HG03135 (cell line): ENCODE results near the gene TSPAN15.

Source experiments
- ATAC-seq: cut with Tn5 transposase; IDR thresholded peaks from one replicate; pipeline ENCODE4 v1.9.1; 2021; ENCODE audit warnings: mild to moderate bottlenecking, moderate library complexity; ENCODE audit not compliant: unreplicated experiment

TSPAN15 gene

GRCh38 chr10:69451209-69451783 lies at the start of gene TSPAN15:
Gene TSPAN15 (plus strand): TSS chr10:69451465. CDS start chr10:69451595, 130 bp downstream.
- no peak for ATAC-seq

- no peak for ATAC-seq
Observed at GRCh38 chr10:69402386-69402785, 48.9 kb upstream of the TSPAN15 start.

GRCh38 chr10:69403066-69403465 lies 48.2 kb upstream of the TSPAN15 start:
- ATAC-seq = no peak

GRCh38 chr10:69403519-69403918 lies 47.7 kb upstream of the TSPAN15 start:
- ATAC-seq = no peak

- ATAC-seq = no peak
Observed at GRCh38 chr10:69404786-69405185, 46.5 kb upstream of the TSPAN15 start.

GRCh38 chr10:69405221-69405620 lies 46.0 kb upstream of the TSPAN15 start:
- ATAC-seq = no peak

- no peak for ATAC-seq
Observed at GRCh38 chr10:69406302-69406811, 44.9 kb upstream of the TSPAN15 start.

- ATAC-seq = no peak
Observed at GRCh38 chr10:69406816-69407580, 44.3 kb upstream of the TSPAN15 start.

GRCh38 chr10:69407621-69408301 lies 43.5 kb upstream of the TSPAN15 start:
- ATAC-seq = no peak

GRCh38 chr10:69408318-69409175 lies 42.7 kb upstream of the TSPAN15 start:
- peak; percentile 80 for ATAC-seq

- ATAC-seq = no peak
Observed at GRCh38 chr10:69409176-69409495, 42.1 kb upstream of the TSPAN15 start.

- peak; percentile 38 for ATAC-seq
Observed at GRCh38 chr10:69409968-69410367, 41.3 kb upstream of the TSPAN15 start.

GRCh38 chr10:69410487-69410886 lies 40.8 kb upstream of the TSPAN15 start:
- no peak for ATAC-seq

GRCh38 chr10:69411476-69411875 lies 39.8 kb upstream of the TSPAN15 start:
- no peak for ATAC-seq

- no peak for ATAC-seq
Observed at GRCh38 chr10:69412232-69412790, 39.0 kb upstream of the TSPAN15 start.

GRCh38 chr10:69413221-69413865 lies 37.9 kb upstream of the TSPAN15 start:
- ATAC-seq = no peak

GRCh38 chr10:69414036-69415018 lies 36.9 kb upstream of the TSPAN15 start:
- no peak for ATAC-seq

GRCh38 chr10:69415049-69415448 lies 36.2 kb upstream of the TSPAN15 start:
- ATAC-seq = no peak

- no peak for ATAC-seq
Observed at GRCh38 chr10:69415951-69416350, 35.3 kb upstream of the TSPAN15 start.
